Mammary epithelial cell (primary cell): Measurements from ENCODE around the gene TMEM87B.

Experiments
- CTCF ChIP-seq, 2 donors: IDR thresholded peaks in 1 of 2; conservative IDR thresholded peaks in 1 of 2; 2 replicates each; pipeline ENCODE4 v1.5.1; 2011 to 2012; ENCODE audit warnings: inconsistent platforms in 2 of 2, low read length in 2 of 2, mild to moderate bottlenecking in 2 of 2, control low read depth in 1 of 2, low read depth in 1 of 2; ENCODE audit not compliant: insufficient read depth in 1 of 2; ENCODE audit errors: extremely low read depth in 1 of 2
- EZH2 ChIP-seq: IDR thresholded peaks from 2 replicates; pipeline ENCODE4 v1.6.1; 2012; ENCODE audit warnings: low read length, inconsistent platforms, borderline replicate concordance

GRCh38 chr2:112059671-112060070 is 4.6 kb downstream of the TMEM87B start:
- TF ChIP-seq CTCF (conservative IDR thresholded peaks at IDR 0.05 in 1 of 2, IDR thresholded peaks at IDR 0.05 in 1 of 2; ENCODE audit: extremely low read depth in 1 of 2, insufficient read depth in 1 of 2, low read depth in 1 of 2, low read length in 2 of 2): no peak
- TF ChIP-seq EZH2: no peak
